NCI-H146 treated with DMSO at 0.1 percent for 48 hours (cell line): ENCODE measurements around the gene C16orf54.
A peak's percentile ranks its signal among the peaks of the same experiment; 100 is the strongest.
"Not testable (repeated sequence)": the region's sequence is repeated elsewhere in the genome, so short reads cannot be mapped to it uniquely, and the experiment has no call there.

ENCODE experiments used
- DNase-seq: peaks from one replicate; lab custom pipeline; 2025; ENCODE audit not compliant: unreplicated experiment; lab: John Stamatoyannopoulos, UW

C16orf54 gene

DNA sequence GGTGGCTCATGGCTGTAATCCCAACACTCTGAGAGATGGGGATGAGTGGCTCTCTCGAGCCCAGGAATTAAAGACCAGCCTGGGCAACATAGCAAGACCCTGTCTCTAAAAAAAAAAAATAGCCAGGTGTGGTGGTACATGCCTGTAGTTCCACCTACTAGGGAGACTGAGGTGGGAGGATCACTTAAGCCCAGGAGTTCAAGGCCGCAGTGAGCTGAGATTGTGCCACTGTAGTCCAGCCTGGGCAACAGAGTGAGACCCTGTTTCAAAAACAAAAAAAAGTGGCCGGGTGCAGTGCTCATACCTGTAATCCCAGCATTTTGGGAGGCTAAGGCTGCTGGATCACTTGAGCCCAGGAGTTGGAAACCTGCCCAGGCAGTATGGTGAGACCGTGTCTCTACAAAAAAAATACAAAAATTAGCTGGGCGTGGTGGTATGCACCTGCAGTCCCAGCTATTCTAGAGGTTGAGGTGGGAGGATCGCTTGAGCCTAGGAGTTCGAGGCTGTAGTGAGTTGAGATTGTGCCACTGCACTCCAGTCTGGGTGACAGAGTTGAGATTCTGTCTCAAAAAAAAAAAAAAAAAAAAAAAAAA is 3.0 kb downstream of the C16orf54 start:
- DNase-seq, result no peak

- not testable (repeated sequence) for DNase-seq
Observed at GRCh38 chr16:29740630-29741015, 5.2 kb downstream of the C16orf54 start.

- DNase-seq, result not testable (repeated sequence)
Observed at GRCh38 chr16:29739927-29740629, 5.7 kb downstream of the C16orf54 start.

DNA sequence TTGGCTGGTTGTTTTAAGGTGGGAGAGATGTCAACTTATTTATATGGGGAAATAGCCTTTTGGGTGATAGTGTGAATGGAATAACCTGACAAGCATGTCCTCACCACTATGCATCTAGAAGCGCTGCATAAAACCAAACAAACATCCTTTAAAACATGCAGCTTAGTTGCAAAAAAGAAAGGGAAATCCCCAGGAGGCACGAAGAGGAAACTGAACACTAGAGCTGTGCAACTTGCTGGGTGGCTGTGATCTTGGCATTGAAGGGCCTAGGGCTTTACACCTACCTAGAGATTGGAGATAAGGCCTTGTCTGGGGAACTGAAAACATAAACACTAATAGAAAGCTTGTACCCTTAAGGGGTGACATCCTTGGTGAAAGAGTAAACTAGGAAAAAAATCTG is 7.3 kb downstream of the C16orf54 start:
- DNase-seq, result no peak

- DNase-seq, result no peak
Observed at GRCh38 chr16:29737713-29738112, 8.1 kb downstream of the C16orf54 start.

- DNase-seq, result no peak
Observed at GRCh38 chr16:29736764-29737163, 9.0 kb downstream of the C16orf54 start.

DNA sequence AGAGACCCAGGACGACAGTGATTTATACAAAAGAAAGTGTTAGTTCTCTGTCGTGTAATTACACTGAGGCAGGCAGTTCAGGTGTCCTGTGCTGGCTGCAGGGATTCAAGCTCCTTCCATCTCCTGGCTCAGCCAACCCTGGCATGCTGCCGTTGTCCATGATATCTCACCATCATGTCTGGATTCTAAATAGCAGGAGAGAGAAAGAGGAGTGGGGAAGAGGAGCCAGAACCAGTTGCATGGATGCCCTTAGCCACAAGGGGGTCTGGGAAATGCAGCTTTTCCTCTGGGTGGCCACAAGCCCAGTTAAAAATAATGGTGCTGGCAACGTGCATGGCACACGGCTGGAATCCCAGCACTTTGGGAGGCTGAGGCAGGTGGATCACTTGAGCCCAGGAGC is 9.7 kb downstream of the C16orf54 start:
- no peak for DNase-seq

DNA sequence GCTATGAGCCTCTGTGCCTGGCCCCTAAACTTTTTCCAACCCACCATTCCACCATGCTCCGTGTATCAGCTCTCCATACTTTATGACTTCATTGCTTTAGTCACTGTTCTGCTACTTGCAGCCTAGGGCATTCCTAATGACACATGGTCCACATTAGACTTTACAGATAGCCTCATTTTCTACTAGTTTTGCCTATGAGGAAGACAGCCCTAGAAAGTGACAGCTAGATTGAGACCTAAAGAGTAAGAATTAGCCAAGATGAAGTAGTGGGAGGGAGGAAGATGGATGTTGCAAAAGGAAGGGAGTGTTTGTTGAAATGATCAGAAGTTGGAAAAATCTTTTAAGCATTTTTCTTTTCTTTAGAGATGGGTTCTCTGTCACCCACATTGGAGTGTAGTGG is 11.0 kb downstream of the C16orf54 start:
- no peak for DNase-seq

GRCh38 chr16:29731768-29732601 is 13.8 kb downstream of the C16orf54 start:
- DNase-seq, result not testable (repeated sequence)

DNA sequence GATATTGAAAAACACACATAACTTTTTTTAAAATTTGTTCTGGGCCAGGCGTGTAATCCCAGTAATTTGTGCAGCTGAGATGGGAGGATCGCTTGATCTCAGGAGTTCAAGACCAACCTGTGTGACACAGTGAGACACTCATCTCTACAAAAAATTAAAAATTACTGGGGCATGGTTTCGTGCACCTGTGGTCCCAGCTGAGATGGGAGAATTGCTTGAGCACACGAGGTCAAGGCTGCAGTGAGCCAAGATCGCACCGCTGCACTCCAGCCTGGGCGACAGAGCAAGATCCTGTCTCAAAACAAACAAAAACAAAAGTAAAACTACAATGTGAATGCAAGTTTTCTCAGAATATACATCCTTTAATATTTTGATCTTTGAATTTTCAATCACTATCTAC is 15.1 kb downstream of the C16orf54 start:
- DNase-seq, result no peak

DNA sequence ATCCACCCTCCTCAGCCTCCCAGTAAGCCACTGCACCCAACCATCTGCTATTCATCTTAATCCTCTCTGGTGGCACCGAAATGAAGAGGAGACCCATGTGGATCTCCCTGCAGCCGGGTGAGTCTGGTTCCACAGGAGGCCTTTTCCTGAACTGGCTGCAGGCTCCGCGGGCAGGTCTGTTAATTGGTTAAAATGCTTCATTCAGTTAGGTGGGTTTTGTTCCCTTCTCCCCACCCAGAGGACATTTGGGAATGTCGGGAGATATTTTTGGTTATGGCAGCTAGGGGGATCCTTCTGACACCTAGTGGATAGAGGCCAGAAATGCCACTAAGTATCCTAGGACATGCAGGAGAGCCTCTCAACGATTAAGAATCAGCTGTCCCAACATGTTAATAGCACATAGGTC is 16.7 kb downstream of the C16orf54 start:
- peak; percentile 47 for DNase-seq

- DNase-seq, result no peak
Observed at GRCh38 chr16:29727452-29727851, 18.3 kb downstream of the C16orf54 start.

DNA sequence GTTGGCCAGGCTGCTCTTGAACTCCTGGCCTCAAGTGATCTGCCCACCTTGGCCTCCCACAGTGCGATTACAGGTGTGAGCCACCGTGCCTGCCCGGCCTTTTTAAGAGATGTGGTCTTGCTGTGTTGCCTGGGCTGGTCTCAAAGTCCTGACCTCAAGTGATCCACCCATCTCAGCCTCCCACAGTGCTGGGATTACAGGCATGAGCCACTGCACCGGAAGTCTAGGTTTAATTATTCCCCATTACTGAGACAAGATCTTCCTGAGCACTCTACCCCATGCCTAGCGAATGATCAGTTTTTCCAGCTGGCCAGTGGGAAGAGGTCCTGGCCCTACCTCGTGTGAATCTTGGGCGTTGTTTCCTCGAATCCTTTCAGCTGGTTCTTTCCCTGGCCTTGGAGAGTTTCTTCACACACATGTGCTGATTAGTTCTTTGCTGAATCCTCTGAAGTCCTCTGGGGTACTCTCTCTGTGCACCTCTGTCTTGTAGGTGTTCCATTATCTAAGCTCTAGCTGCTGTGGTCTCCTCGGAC is 18.9 kb downstream of the C16orf54 start:
- peak; percentile 21 for DNase-seq

DNA sequence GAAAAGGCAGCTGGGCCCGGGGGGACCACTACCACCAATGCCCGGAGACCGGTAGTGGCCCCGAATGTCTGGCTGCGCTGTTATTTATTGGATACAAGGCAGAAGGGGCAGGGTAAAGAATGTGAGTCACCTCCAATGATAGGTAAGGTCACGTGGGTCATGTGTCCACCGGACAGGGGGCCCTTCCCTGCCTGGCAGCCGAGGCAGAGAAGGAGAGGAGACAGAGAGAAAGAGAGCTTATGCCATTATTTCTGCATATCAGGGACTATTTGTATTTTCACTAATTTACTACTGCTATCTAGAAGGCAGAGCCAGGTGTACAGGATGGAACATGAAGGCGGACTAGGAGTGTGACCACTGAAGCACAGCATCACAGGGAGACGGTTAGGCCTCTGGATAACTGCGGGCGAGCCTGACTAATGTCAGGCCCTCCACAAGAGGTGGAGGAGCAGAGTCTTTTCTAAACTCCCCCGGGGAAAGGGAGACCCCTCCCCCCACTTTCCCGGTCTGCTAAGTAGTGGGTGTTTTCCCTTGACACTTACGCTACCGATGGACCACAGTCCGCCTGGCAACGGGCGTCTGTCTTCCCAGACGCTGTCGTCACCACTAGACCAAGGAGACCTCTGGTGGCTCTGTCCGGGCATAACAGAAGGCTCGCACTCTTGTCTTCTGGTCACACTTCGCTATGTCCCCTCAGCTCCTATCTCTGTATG is 24.5 kb downstream of the C16orf54 start:
- DNase-seq, result peak; percentile 48

DNA sequence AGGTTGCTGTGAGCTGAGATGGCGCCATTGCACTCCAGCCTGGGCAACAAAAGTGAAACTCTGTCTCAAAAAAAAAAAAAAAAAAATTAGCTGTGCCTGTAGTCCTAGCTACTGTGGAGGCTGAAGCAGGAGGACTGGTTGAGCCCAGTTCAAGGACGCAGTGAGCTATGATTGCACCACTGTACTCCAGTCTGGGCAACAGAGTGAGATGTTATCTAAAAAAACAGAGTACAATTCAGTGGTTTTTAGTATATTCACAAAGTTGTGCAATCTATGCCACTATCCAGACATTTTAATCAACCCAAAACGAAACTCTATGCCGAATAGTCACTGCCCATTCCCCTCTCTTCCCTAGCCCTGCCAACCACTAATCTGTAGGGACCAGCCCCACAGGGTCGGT is 25.1 kb downstream of the C16orf54 start:
- DNase-seq, result no peak

DNA sequence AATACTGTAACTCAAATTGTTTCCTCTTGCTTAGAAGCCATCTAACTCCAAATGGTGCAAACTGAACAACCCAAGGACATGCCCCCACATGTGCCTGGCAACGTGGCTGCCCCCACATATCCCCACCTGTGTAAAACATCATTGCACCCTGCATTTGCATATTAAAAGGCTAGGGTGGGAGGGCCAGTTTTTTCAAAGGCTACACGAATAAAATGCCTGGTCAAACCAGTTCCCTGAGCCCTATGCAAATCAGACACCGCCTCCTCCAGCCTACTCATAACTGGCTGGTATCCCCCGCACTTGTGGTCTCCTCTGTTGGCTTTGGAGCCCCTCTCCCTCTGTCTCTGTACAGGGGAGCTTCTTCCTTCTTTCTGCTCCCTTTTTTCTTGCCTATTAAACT is 26.7 kb downstream of the C16orf54 start:
- no peak for DNase-seq

GRCh38 chr16:29717113-29717512 is 28.7 kb downstream of the C16orf54 start:
- no peak for DNase-seq

DNA sequence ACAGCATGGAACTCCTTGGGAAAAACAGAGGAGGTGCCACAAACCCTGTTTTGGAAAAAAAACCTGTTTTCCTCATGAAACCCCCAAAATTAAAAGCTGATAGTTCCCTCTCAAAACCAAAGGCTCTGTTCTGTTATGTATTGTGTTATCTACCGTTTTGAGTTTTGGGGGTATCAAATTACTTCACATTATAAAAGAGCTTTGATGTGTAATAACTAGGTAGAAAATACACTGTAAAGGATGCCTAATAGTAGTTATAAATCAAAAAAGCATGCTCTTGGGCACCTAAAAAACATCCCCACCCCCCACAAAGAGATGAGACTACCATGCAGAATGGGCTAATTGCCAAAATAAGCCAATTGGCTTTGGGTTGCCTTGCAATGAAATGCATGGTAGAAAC is 30.8 kb downstream of the C16orf54 start:
- DNase-seq, result peak; percentile 59

DNA sequence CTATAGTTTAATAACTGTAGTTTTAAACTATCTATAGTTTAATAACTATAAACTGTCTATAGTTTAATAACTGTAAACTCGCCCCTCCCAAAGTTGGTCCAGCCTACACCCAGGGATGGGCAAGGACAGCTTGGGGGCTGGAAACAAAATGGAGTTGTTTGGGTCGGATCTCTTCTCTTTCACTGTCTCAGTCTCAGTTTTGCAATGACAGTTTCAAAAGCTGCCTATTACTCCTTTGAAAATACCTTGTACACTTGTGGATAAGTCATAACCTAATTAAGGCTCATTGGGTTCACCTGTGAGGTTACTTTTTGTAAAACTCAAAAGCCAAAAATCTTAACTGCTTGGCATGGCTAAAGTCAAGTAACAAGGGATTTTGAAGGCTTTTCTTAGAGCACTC is 31.4 kb downstream of the C16orf54 start:
- DNase-seq, result no peak

DNA sequence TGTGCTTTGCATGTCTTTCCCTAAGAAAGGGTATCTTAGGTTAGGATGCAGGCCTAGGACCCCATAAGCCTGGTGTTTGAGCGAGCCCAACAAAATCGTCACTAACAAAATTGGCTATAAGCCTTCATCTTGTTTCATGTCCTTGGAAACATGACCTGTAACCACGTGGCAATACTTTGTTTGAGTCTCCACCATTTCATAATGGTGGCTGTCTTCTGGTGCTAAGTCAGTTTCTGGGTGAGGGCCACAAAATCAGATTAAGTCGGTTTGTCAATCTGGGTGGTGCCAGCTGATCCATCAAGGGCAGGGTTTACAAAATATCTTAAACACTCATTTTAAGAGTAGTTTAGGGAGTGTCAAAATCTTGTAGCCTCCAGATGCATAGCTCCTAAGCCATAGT is 33.0 kb downstream of the C16orf54 start:
- no peak for DNase-seq
